GM13976 (cell line): ENCODE data around the gene PTGIS.
A peak's percentile ranks its signal among the peaks of the same experiment; 100 is the strongest.

ENCODE experiments used
- DNase-seq: peaks from one replicate; pipeline ENCODE4 v3.0.0; 2012; ENCODE audit warnings: low spot score
- in situ Hi-C: fragments of 300-500 bp; cut with MboI; formaldehyde crosslinking; loops from one replicate; pipeline ENCODE4 v1.12.0; 2022; ENCODE audit warnings: low sequenced_read_pairs, mixed read lengths, inconsistent platforms; ENCODE audit not compliant: unreplicated experiment
- TF ChIP-seq, protein P1 (sequence below): IDR thresholded peaks from 2 replicates; pipeline ENCODE4 v1.5.1; 2012; ENCODE audit warnings: borderline replicate concordance, mild to moderate bottlenecking; ENCODE audit not compliant: insufficient read depth; ENCODE audit errors: extremely low read depth, missing control alignments, control extremely low read depth

The PTGIS gene

DNA sequence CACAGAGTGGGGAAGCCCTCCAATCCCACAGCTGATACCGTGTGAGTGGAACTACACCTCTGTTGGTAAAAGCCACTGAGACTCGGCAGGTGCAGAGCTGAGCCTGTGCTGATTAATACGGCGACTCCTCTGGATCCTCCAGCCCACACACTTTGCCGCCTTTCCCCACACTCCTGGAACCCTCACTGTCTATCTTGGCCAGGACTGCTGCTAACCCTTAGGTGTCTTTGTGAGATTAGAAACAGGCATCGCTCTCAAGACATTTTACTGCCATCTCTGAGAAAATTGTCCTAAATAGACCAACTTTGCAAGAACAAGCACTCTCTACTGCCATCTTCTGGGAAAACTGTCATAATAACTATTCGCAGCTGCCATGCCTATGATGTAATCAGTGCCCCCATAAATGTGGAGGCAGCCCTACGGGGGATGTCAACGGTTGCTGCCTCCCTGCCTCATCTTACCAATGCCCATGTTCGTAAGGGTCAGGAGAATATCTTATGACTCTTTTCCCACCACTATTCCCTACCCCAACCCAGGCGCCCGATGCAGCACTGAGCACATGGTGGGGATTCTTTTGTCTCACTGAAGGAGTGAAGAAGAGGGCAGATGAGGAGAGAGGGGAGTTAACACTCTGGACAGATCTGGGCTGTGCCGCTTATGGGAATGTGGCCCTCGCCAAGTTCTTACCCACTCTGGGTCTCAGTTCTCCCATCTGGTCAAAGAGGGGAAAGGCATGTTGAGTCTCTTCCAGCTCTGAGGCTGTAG is 59.3 kb downstream of the PTGIS start:
- in situ Hi-C loops, result loop anchor here (25.0 kb wide), 1 partner anchor 171 kb away; no protein-coding TSS in a partner anchor
- DNase-seq, result peak; percentile 73

DNA sequence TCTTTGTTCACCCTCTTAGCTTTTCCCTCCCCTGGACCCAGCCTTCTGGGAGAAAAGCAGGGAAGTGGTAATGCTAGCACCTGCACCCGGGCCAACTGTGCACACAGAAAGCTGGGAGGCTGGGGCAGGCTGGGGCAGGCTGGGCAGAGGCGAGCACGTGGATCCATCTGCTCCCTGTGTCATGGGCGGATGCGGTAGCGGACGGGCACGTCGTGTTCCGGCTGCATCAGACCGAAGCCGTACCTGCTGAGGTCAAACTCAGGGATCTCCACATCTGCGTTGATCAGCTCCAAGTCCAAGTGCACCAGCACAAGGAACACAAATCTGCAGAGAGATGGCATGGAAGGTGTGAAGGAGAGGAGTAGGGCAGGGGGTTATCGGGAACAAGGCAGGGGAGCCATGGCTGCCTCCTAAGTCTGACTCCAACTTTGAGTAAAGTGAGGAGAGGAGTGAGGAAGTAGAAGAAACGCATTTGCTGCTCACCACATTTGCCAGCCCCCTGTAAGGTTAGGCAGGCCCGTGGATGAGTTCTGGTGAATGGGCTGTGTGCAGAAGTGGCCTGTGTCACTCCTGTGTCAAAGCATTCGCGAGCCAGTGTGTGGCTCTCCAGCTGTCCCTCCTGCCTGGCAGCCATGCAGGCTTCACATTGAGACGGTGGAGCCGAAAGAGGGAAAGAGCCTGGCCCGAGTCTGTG is 60.0 kb downstream of the PTGIS start:
- TF ChIP-seq, protein P1, sequence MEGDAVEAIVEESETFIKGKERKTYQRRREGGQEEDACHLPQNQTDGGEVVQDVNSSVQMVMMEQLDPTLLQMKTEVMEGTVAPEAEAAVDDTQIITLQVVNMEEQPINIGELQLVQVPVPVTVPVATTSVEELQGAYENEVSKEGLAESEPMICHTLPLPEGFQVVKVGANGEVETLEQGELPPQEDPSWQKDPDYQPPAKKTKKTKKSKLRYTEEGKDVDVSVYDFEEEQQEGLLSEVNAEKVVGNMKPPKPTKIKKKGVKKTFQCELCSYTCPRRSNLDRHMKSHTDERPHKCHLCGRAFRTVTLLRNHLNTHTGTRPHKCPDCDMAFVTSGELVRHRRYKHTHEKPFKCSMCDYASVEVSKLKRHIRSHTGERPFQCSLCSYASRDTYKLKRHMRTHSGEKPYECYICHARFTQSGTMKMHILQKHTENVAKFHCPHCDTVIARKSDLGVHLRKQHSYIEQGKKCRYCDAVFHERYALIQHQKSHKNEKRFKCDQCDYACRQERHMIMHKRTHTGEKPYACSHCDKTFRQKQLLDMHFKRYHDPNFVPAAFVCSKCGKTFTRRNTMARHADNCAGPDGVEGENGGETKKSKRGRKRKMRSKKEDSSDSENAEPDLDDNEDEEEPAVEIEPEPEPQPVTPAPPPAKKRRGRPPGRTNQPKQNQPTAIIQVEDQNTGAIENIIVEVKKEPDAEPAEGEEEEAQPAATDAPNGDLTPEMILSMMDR, result no peak
- in situ Hi-C loops, result loop anchor here (25.0 kb wide), 1 partner anchor 171 kb away; no protein-coding TSS in a partner anchor
- DNase-seq, result no peak

More for the DNA sequence above, 59.3 kb downstream of the PTGIS start:
- TF ChIP-seq, protein P1, result peak; percentile 14

DNA sequence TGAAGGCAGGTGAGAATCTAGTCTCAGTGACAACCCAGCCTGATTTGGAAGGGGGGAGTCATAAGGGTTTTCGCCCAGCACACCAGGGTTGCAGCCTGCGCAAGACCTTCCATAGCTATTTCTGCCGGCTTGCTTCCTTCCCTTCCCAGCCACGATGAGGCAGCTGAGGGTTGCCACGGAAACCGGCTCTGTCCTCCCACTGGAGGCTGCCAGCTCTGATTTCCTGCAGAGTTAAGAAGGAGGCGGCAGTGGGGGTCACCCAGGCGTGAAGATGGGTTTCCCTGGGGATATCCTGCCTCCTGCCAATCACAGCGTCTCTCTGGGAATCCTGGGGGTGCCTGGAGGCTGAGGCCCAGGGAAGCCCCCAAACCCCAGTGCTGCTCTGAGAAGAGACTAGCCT is 62.4 kb downstream of the PTGIS start:
- in situ Hi-C loops, result loop anchor here (25.0 kb wide), 1 partner anchor 168 kb away; no protein-coding TSS in a partner anchor
- DNase-seq, result no peak
- TF ChIP-seq, protein P1, result no peak

DNA sequence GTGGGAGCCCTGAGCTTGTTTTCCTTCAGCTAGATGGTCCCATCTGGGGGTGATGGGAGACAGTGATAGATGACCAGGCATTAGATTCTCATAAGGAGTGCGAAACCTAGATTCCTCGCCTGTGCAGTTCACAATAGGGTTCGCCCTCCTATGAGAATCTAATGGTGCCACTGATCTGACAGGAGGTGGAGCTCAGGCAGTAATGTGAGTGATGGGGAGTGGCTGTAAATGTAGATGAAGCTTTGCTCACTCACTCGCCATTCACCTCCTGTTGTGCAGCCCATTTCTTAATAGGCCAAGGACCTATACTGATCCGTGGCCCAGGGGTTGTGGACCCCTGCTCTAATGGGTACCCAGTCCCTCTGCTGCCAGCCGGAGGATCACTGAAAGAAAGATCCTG is 64.8 kb downstream of the PTGIS start:
- TF ChIP-seq, protein P1, result no peak
- no peak for DNase-seq
- in situ Hi-C loops, result loop anchor here (25.0 kb wide), 1 partner anchor 166 kb away; no protein-coding TSS in a partner anchor

DNA sequence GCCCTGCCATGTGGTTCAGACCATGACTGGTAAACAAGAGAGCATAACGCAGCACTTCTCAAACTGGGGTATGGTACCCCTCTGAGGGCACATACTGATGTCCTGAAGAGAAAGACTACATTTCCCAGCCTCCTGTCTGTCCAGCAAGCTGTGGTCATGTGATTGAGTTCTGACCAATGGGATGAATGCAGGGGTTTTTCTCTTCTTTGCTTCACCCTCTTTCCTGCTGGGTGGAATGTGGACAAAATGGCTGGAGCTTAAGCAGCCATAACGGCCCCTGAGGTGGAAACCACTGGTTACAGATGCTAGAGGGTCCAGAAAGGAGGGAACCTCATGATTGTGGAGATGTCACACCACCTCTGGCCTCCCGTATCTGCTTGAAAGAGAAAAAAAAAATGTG is 66.0 kb downstream of the PTGIS start:
- DNase-seq, result no peak
- TF ChIP-seq, protein P1, result no peak
- in situ Hi-C loops, result loop anchor here (25.0 kb wide), 1 partner anchor 165 kb away; no protein-coding TSS in a partner anchor

DNA sequence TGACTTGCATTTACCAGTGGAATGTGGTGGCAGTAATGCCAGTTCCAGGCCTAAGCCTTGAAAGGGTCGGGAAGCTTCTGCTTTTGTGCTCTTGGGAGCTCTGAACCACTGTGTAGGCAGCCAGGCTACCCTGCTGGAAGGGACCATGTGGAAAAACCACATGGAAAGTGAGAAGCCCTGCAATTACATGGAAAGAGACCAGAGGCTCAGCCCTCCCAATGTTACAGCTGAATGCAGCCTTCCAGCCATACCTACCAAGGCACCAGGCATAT is 70.6 kb downstream of the PTGIS start:
- TF ChIP-seq, protein P1, result no peak
- in situ Hi-C loops, result no loop called here
- no peak for DNase-seq
